CD4-positive, alpha-beta T cell treated with Interleukin-4 for 4 hours (primary cell): ENCODE data around the gene CASP3.
"Not testable (repeated sequence)": the region's sequence is repeated elsewhere in the genome, so short reads cannot be mapped to it uniquely, and the experiment has no call there.

Experiments
- DNase-seq: peaks from one replicate; pipeline ENCODE4 v3.0.0-alpha.2; 2020

The CASP3 gene

GRCh38 chr4:184662236-184662635 lies 13.0 kb upstream of the CASP3 start:
- DNase-seq: no peak

GRCh38 chr4:184660978-184661377 lies 11.7 kb upstream of the CASP3 start:
- no peak for DNase-seq

GRCh38 chr4:184657820-184658219 lies 8.6 kb upstream of the CASP3 start:
- DNase-seq: not testable (repeated sequence)

GRCh38 chr4:184657144-184657543 lies 7.9 kb upstream of the CASP3 start:
- no peak for DNase-seq

GRCh38 chr4:184655889-184656869 lies 6.9 kb upstream of the CASP3 start:
- no peak for DNase-seq

- no peak for DNase-seq
Observed at GRCh38 chr4:184653650-184654049, 4.4 kb upstream of the CASP3 start.

GRCh38 chr4:184652681-184653080 lies 3.4 kb upstream of the CASP3 start:
- DNase-seq: not testable (repeated sequence)

- no peak for DNase-seq
Observed at GRCh38 chr4:184651899-184652298, 2.7 kb upstream of the CASP3 start.

GRCh38 chr4:184649971-184650855 lies 966 bp upstream of the CASP3 start:
- no peak for DNase-seq

- DNase-seq: peak; percentile 47
Observed at GRCh38 chr4:184648313-184649025, 778 bp downstream of the CASP3 start.

GRCh38 chr4:184648054-184648312 lies 1.3 kb downstream of the CASP3 start:
- no peak for DNase-seq

- DNase-seq: no peak
Observed at GRCh38 chr4:184647266-184648053, 1.8 kb downstream of the CASP3 start.

- no peak for DNase-seq
Observed at GRCh38 chr4:184645904-184646610, 3.2 kb downstream of the CASP3 start.

- DNase-seq: no peak
Observed at GRCh38 chr4:184644553-184645307, 4.5 kb downstream of the CASP3 start.

GRCh38 chr4:184643731-184644130 lies 5.5 kb downstream of the CASP3 start:
- DNase-seq: no peak

- no peak for DNase-seq
Observed at GRCh38 chr4:184641451-184641850, 7.8 kb downstream of the CASP3 start.

GRCh38 chr4:184641022-184641421 lies 8.2 kb downstream of the CASP3 start:
- DNase-seq: no peak

GRCh38 chr4:184636897-184637296 lies 12.3 kb downstream of the CASP3 start:
- no peak for DNase-seq

- DNase-seq: no peak
Observed at GRCh38 chr4:184636144-184636543, 13.1 kb downstream of the CASP3 start.

- DNase-seq: no peak
Observed at GRCh38 chr4:184635381-184635780, 13.9 kb downstream of the CASP3 start.

- no peak for DNase-seq
Observed at GRCh38 chr4:184632842-184633241, 16.4 kb downstream of the CASP3 start.
